Stimulated activated CD4-positive, alpha-beta T cell treated with anti-CD3 and anti-CD28 coated beads, TNF-alpha, amount 100 ng/mL, for 1 hour (primary cell): ENCODE results near the gene ERC2.

Source experiments
- DNase-seq, 3 donors: peaks; one replicate each; pipeline ENCODE4 v3.0.0-alpha.2; 2020; ENCODE audit warnings: low read depth in 3 of 3, low spot score in 1 of 3

ERC2 gene

DNA sequence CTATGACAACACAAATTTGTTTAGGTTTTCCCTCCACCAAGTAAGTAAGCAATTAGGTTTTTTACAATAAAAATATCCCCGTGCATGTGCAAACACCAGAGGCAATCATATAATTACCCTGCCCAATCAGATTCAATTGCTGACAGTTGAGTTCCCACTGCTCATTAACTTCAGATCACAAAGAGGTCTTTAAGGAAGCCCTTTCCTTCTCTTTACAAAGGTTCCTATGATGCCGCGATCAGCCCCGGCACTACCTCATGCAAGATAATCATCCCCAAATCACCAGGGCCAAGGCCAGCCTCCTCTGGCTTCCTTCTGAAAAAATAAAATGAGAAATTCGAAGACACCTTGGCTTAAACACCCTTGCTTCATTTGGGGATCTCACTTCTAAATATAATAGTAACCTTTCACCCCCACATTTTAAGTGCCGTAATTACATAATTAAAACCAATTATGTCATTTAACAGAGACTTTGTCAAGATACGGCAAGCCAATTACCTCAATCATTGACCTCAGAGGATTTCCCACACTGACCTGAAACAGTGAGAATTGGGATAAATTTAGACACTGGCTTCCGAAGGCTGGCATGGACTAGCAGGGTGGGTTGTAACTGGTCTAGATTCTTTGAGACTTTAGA, 859.8 kb downstream of the ERC2 start:
- DNase-seq: no peak

DNA sequence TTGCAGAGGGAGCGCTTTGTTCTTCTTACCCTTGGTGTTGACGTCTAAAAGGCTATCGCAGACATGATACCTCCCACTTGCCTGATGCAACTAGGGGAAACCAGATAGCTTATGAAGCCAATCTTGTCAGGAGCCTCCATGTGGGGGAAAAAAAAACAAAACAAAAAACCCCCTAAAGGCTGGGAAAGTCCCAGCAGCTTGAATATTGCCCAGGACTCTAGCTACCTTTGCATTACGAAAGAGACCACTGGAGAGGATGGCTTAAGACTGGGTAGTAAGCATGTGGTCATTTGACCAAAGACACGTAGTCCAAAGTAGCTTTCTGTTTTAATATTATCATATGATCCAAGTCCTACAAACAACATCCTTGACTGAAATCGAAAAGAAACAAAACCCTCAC, 860.4 kb downstream of the ERC2 start:
- DNase-seq: no peak

DNA sequence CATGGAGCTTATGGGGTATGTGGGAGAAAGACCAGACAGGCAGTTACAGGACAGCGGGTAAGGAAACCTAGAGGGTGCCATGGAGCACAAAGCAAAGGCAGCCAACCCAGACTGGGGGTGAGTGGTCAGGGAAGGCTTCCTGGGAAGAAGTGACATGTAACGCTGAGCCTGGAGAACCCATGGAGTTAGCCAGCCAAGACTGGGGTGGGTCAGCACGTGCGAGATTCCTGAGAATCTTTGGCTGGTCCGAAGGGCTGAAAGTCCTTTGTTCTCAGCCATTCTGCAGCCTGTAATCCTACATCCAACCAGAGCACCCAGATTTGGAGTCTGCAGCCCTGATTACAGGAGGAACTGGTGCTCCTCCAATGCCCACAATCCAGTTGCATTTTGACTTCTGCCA, 861.1 kb downstream of the ERC2 start:
- DNase-seq: no peak

DNA sequence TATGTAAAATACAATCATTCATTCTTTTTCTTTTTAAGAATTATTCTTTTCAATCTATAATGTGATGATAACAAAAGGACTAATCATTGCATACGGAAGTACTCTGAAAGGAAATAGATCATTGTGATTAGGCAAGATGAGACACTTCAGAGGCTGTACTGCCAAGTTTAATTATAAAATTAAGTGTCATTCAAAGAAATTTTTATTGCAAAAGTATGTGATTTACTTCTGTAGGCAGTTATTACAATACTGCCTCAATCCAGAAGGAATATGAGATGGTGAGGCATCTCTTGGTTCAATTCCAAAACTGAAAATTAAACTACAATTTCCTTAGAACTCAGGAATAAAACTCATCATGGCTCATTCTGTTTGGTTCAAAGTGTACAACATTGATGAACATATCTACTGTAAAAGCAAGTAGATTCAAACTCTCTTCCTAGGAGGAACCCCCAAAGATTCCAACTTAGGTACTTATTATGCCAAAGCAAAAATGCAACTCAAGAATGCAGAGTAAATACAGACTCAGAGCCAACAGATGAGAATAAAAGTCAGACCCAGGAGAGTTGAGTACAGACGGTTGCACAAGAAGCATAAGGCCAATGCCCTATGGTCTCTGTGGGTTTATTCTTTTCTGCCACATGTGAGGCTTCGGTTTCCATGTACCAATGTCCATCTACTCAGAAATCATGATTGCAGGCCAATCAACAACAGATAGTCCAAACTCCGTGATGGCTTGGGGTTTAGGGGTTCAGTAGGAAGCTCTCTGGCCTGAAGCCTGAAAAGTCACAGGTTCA, 862.6 kb downstream of the ERC2 start:
- no peak for DNase-seq

DNA sequence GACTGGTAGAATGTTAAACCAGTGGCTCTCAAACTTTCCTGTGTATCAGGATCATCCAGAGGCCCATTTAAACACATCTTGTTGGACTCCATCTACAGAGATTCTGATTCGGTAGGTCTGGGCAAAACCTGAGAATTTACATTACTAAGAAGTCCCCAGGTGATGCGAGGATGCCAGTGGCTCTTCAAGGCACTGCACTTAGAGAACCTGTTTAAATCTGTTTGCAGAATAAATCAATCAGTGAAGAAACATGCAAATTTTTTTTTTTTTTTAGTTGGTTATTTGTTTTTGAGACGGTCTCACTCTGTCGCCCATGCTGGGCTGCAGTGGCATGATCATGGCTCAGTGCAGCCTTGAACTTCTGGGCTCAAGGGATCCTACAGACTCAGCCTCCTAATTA, 863.4 kb downstream of the ERC2 start:
- no peak for DNase-seq

DNA sequence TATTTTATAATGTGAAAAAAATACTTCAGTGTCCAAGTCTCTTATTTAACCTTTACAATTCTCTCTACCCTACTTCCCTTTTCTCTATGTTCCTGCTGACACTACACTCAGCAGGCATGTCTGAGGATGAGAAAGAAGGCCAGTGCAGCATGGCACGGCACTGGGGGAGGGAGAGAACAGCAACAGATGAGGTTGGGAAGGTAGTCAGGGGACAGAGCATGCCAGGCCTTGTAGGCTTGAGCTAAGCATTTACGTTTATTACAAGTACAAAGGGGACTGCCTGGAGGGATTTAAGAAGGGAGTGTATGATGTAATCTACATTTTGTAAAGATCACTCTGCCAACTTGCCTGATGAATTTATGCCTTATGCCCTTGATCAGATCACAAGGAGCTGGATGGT, 863.9 kb downstream of the ERC2 start:
- no peak for DNase-seq

DNA sequence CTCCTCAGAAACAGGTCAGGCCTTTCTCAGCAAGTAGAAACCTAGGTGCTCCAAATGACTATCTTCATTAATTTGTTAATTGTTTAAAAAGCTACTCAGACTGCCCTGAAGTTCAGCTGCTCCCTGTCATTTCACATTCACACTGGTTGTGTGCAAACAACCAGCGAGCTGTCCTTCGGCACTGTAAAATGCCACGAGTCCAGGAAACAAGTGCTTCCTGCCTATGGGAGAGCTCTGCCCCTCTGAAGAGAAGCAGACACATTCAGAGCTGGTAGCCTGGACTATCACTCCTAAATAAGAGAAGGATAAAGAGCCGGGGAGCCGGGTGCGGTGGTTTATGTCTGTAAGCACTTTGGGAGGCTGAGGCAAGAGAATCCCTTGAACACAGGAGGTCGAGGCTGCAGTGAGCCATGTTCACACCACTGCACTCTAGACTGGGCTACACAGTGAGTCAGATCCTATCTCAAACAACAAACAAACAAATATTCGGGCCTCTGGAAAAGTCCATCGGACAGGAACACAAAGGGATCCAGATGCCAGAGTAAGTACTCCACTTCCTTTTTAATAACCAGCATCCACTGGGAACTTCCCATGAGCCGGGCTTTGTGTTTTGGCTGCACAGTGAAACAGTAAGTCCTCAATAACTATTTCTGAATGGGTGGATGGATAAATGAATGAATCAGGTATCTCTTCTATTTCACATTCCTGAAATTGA, 866.7 kb downstream of the ERC2 start:
- no peak for DNase-seq

DNA sequence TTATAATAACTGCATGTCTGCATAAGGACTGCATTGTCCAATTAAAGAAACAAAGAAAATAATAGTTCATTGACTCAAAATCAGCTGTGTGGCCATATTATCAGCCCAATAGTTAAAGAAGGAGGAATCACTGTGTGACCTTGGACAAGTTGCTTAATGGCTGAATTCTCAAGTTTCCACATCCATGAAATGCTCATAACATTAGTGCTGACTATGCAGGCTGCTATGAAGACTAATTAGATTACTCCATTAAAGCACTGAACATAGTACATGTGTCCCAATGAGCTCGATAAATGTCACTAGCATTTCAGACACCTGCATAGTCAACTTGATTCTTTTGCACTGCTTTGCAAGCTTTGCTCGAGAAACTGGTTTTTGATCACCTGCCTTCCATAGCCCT, 870.0 kb downstream of the ERC2 start:
- DNase-seq: no peak

DNA sequence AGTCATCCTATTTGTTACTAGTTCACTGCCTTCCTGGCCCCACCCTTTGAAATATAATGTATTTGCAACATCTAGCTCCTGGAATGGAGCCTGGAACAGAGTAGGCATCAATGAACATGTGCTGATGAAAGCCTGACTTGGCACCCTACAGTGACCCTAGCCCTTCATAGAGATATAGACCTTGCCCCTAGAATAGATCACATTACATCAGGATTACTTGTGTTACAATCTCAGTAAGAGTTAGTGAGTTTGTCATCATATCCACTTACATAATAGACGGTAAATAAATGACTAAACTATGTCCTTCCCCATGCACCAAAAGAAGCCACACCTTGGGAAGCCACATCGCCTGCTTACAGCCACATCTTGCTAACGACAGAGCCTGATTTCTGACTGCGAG, 870.6 kb downstream of the ERC2 start:
- no peak for DNase-seq

DNA sequence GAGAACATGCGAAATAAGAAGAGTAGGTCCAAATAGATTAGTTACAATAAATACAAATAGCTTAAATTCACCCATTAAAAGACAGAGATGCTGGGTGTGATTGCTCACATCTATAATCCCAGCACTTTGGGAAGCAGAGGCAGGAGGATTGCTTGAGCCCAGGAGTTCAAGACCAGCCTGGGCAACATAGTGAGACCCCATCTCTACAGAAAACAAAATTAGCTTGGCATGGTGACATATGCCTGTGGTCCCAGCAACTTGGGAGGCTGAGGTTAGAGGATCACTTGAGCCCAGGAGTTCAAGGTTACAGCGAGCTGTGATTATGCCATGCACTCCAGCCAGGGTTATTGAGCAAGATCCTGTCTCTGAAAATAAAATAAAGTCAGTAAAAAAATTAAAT, 872.1 kb downstream of the ERC2 start:
- DNase-seq: no peak

DNA sequence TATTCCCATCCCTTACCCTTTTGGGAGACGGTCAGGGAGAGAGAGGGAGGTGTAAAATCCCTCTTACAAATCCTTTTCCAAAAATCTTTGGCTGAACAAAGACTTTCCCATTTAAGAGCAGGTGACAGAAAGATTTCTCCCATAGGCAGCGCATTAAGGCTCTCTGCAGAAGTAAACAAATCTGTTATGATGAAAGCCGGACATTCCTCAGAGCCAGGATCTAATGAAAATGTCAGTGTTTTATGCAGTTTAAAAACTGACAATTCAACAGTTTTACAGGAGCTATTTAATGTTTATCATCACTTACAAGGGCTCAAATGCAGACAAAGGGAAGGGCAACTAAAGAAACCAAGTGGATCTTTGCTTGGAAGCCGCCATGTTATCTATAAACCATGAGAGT, 872.8 kb downstream of the ERC2 start:
- no peak for DNase-seq

DNA sequence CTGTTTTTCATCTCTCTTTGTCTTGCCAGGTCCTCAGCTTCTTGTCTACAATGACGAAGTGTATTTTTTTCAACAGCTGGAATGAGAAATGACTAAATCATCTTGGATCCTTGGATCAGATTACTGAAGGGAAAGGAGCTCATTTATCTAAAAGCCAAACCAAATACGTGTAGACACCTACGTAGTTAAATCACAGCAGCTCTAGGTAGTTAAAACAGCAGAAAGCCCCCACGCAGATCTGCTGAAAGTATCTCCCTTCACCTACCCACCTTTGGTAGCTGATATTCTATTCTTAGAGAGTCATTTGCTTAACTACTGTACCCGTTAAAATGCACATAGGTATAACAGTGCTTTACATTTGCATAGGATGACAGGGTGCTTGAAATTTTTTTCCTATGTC, 875.7 kb downstream of the ERC2 start:
- DNase-seq: no peak

DNA sequence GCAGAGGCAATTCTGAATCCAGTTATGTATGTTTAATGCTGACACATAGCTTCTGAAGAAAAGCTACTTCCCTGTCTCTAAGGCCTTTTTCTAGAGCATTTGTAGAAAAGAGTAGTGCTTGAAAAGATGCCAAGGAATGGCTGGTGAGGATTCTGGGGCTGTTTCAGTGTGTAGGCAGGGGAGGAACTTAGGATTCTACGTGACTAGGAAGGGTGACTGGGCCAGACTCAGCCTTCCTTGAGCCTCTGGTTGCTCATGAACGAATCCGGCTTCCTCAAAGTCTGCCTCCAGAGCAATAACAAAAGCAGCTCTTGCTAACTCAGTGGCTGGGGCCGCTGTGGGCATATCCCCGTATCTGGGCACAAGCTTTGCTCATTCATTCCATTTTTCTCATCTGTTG, 876.4 kb downstream of the ERC2 start:
- DNase-seq: no peak

DNA sequence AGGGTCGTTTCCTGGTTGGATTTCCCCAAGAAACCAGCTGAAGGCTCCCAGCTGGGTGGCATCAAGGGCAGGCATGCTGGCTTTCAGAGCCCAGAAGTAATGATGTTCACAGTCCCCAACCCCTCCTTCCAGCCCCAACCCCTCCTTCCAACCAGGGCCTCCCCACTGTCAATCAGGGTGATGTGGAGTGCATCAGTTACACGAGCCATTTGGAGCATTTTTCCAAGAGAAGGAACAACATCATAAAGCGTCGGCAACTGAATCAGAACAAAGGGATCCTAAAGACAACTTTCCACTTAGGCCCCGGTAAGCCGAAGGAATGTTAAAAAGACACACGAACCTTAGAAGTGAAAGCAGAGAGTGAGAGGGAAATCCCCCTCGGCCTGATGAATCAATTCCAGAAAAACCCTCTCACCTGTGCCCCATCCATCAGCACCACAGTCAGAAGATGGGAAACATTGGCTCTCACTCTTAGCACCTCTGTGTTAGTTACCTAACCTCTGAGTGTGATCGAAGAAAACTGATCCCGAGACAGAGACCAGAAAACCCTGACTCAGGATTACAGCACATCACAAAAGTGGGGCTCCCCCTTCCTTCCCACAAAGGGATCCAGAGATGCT, 880.0 kb downstream of the ERC2 start:
- DNase-seq: no peak

DNA sequence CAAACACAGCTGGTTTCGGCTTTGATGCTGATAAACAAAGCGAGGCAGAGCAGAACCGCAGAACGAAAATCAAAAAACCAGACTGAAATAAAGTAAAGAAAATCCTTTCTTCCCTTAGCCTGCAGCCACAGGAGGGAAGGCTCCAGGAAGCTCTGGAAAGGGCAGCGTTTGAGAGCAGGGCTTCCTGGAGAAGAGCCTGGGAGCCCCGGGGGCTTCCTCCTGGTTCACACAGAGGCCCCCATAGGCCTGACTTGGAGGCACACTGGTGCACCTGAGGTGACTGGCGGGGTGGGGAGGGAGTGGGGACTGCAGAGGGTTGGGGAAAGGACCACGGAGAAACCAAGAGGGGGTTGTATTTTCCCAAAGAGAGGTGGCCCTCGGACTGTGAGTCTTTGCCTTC, 882.4 kb downstream of the ERC2 start:
- DNase-seq: no peak

DNA sequence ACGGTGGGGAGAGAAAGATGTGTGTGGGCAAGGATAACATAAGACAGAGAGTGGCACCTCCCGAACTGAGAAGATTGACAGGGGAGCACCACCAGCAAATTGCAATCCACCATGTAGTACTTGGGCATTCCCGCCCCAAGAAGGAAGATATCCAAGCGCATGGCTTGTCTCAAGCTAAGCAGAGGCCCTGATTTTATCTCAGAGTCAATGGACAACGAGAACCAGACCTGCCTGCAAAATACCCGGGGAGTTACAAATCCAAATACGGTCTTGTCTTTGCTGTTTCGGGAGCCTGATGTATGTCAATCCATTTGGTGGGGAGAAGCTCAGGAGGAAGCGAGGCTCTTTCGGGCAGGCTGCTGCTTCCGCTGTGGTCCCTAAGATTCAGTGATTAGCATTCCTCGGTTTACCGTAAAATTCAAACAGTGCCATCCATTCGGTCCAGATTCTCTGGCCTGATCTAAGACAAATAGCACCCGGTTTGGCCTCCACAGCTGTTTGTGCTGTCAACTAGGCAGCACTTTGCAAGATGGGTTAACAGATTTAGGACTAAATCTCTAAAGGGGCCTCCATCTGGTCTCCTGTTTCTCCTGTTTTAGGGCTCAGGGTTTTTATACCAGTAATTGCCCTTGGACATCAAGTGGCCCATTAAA, 883.4 kb downstream of the ERC2 start:
- DNase-seq: no peak

DNA sequence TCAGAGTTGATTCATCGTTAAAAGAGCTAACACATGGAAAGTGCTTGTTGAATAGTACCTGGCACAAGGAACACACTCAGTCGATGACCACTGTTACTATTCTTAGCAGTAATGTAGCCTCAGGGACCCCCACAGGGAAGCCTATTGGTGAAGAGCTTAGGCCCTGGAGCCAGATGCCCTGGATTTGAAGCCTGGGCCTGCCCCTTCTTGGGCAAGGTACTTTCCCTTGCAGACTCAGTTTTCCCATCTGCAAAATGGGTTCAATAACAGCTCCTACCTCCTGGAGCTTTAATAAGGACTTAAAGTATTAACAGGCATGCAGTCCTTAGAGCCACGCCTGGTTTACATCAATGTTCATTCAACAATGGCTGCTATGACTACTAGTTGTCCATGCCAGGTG, 884.2 kb downstream of the ERC2 start:
- DNase-seq: no peak

DNA sequence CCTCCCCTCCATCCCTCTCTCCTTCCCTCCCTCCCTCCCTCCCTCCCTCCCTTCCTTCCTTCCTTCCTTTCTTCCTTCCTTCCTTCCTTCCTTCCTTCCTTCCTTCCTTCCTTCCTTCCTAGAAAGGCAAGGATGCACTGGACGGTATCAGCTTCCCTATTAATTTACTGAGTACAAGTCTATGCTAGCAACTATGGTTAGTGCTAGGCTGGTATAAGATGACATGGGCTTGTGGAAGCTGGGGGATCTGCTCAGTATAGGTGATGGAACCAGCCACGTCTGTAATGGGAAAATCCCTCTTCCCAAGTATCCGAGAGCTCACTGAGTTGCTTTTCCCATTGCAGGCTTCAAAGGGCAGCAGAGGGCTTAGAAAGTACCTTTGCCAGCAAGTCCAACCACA, 884.8 kb downstream of the ERC2 start:
- no peak for DNase-seq

DNA sequence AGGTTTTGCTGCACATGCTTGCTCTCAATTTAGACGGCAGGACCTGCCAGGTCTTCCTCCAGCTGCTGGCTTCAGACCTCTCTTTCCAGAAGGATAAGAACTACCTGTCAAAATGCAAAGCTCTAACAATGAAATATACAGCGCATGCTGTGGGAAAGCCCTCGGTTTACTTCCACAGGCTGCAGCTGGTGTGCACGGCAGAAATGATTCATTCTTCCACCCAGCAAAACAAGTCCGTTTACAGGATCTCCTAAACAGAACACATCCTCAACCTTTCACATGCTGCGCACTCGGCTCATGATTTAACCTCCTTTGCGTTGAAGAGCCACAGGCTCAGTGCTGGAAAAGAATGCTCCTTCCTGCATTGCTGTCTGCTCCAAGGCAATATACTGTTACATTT, 888.8 kb downstream of the ERC2 start:
- no peak for DNase-seq

DNA sequence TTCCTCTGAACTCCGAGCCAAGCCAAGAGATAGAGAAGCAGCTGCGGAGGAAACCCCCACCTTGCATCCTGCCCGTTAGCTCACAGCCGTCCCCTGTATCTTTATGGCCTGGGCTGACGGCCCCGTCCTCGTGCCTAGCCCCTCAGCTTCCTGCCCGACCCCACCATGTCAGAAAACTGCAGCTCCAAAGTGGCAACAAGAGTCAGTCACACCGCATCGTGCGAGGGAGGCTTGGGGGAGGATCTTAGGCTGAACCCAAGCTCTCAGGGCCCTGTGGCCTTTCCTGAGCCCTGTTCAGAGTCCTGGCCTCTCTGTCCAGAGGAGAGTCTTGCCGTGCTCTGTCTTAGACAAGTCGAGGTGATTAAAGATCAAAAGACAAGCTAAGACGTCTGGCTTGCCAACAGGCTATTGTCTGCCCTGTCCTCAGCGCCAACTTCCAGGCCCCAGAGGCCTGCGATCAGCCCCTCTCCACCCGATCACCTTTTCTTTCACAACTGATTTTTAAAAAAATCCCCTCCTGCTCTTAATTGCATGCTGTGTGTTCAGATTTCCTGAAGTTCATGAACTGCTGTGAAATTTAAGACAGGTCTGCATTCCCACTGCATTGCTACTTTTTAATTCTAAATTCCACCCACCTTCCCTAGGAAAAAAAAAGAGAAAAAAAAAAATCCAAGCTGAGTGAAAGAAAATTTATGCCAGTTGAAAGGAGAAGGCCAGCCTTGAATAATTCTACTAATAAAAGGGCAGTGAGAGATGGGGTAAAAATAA, 891.5 kb downstream of the ERC2 start:
- no peak for DNase-seq

DNA sequence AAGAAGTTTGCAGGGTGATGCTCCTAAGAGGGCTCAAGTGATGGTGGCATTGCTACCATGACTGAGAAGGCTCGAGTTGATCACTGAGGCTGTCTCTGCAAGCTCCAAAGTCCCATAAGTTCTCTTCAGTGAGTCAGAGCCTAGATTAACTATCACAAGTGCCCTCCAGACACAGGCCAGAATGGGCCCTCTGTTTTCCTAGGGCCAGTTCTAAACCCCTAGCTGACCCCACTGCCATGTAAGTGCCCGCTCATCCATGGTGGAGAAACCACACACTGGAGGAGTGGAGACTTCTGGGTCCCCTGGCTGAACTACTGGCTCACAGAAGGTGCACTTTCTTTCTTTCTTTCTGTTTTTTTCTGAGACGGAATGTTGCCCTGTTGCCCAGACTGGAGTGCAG, 893.6 kb downstream of the ERC2 start:
- no peak for DNase-seq
